Head of caudate nucleus (tissue), 42 donors: ENCODE data around the gene FOXN4.

Source experiments
- DNase-seq, 42 donors: peaks; one replicate each; pipeline versions ENCODE4 v3.0.0 to v3.0.0-alpha.2; 2020 to 2021; ENCODE audit warnings: mixed read lengths in 7 of 42
- intact Hi-C: fragments of 100-400 bp; cut with DNase I; formaldehyde crosslinking; loops from one replicate; pipeline ENCODE4 v1.15.0; 2022

The FOXN4 gene

DNA sequence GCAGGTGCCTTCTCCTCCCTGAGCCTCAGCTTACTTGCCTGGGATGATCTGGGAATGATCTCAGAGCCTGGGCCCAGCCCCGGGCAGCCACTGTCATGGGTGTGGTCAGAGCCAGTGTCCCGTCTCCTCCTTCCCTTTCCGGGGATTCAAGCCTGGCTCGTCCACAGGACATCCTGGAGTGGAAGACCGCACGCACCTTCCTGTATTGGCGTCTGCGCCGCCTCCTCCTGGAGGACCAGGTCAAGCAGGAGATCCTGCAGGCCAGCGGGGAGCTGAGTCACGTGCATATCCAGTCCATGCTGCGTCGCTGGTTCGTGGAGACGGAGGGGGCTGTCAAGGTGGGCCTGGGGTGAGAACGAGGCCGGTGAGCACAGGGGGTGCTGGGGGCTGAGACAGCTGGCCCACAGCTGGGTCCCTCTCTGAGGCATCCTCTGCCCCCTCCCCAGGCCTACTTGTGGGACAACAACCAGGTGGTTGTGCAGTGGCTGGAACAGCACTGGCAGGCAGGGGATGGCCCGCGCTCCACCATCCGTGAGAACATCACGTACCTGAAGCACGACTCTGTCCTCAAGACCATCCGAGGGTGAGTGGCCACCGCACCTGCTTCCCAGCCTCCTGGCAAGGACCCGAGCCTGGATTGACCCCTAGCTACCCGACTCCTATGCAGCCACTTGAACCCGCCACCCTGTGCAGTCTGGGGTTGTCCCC, 44.0 kb downstream of the FOXN4 start:
- intact Hi-C loops = loop anchor here (5.0 kb wide), 1 partner anchor 122 kb away; no protein-coding TSS in a partner anchor
- DNase-seq = no peak

DNA sequence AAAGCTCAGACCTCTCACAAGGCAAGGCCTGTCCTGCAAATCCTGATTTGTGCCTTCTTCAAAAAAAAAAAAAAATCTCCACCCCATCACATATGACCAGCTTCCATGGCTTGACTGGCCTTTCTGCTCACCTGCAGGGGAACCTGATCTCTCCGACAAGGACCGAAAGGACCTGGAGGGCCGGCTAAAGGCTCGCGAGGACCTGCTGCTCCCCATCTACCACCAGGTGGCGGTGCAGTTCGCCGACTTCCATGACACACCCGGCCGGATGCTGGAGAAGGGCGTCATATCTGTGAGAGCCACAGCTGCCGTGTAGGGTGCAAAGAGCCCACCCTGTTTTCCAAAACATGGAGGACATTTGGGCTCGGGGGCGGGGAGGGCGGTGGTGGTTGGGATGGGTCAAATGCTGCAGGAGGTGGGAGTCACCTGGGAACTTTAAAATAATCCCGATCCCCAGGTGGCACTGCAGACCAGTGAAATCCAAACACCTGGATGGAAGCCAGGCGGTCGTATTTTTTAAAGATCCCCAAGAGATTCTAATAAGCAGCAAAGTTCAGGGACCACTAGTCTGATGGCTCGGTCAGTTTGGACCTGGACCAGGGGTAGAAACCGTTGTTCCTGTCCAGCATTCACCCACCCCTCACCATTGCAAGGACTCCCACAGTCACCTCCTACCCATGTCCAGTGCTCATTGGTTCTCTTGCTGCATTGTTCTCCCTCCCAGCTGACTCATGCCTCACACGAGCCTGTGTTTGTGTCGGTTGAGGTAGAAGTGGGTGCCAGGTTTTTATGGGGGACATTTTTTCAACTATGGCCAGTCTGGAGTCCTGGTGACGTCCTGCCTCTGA, 44.8 kb downstream of the FOXN4 start:
- DNase-seq = peak; percentile 39 to 91 (median 74)
- intact Hi-C loops = loop anchor here (5.0 kb wide), 1 partner anchor 123 kb away; no protein-coding TSS in a partner anchor

DNA sequence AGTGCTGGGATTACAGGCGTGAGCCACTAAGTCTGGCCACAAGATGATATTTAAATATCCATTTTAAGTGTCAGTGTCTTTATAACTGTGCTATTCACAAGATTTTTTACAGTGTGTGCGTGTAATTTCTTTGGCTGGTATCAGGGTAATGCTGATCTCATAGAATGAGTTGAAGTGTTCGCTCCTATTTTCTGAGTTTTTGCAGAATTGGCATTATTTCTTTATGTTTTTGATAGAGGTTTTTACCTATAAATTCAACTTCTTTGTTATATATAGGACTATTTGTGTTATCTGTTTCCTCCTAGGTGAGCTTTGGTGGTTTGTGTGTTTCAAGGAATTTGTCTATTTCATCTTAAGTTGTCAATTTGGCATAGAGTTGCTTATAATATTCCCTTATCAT, 45.6 kb downstream of the FOXN4 start:
- no peak for DNase-seq
- intact Hi-C loops = loop anchor here (5.0 kb wide), 1 partner anchor 124 kb away; no protein-coding TSS in a partner anchor

GRCh38 chr12:109261939-109262338, 47.1 kb downstream of the FOXN4 start:
- DNase-seq = no peak
- intact Hi-C loops = loop anchor here (5.0 kb wide), 1 partner anchor 125 kb away; no protein-coding TSS in a partner anchor

DNA sequence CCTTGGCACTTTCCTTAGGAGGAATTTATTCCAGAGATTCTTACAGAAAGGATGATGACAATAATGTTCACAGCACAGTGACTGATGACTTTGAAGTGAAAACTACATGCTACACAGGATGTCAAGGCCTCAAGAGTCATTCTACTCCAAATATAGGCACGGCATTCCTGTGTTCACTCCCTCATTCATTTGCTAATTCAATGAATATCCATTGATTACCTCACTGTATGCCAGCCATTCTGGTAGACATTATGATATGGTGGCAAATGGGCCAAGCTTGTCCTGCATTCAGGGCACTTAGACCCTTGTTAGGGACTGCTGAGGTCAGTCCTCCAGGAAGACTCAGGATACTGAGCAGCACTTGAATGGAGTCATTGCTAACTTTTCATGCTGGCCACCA, 48.0 kb downstream of the FOXN4 start:
- intact Hi-C loops = loop anchor here (5.0 kb wide), 1 partner anchor 126 kb away; no protein-coding TSS in a partner anchor
- no peak for DNase-seq

GRCh38 chr12:109259545-109259895, 49.6 kb downstream of the FOXN4 start:
- intact Hi-C loops = no loop called here
- no peak for DNase-seq

GRCh38 chr12:109258607-109259544, 50.2 kb downstream of the FOXN4 start:
- intact Hi-C loops = no loop called here
- DNase-seq = no peak

- intact Hi-C loops = no loop called here
These were observed 50.9 kb downstream of the FOXN4 start for GRCh38 chr12:109258201-109258600.

GRCh38 chr12:109256011-109256410, 53.1 kb downstream of the FOXN4 start:
- DNase-seq = no peak
- intact Hi-C loops = no loop called here

More at GRCh38 chr12:109258201-109258600, 50.9 kb downstream of the FOXN4 start:
- no peak for DNase-seq

DNA sequence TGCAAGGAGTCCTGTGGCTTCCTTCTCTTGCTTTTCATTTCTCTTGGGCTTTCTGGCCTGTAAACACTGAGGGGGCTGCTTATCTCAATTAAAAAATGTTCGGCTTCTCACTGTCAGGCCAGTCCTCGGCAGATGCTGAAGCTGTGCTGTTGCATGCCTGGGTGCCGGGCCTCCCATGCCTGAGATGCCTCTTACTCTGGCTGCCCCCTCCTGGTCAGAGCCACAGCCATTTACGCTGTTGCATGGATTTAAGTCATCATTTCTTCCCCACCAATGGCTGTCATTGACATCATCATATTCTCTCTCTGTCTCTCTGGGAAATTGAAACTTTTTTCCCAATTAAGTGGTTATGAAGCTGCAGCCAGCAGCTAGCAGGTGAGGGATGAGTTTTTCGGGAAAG, 53.7 kb downstream of the FOXN4 start:
- intact Hi-C loops = no loop called here

DNA sequence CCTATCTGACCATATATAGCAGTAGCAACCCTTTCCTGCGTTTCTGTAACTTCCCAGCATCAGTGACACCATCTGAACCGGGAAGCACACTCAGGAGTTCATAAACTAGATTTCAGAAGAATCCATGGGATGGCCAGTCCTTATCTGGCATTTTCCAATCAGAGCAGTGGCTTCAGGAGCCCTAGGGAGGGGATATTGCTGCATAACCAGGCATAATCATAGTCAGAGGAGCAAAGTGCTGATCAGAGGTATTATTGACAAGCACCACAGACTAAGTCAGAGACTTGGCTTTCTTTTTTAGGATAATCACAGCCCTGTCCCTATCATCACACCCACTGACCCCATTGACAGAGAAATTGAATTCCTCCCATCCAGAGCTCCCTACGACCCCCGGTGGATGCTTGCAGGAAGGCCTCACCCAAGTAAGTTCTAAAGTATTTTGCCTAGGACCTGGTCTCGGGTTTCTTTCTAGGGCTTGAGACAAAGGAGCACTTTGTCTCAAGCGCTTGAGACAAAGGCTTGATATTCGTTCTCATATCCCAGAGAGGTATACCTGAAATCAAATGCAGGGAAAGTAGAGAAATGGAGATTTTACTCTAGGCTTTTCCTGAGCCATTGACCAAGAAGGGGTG, 55.1 kb downstream of the FOXN4 start:
- DNase-seq = no peak
- intact Hi-C loops = no loop called here

More for the DNA sequence above, 53.7 kb downstream of the FOXN4 start:
- DNase-seq = peak in 23 of 42 donors; percentile 9 to 81 (median 45)

GRCh38 chr12:109252799-109253198, 56.3 kb downstream of the FOXN4 start:
- intact Hi-C loops = no loop called here
- no peak for DNase-seq

DNA sequence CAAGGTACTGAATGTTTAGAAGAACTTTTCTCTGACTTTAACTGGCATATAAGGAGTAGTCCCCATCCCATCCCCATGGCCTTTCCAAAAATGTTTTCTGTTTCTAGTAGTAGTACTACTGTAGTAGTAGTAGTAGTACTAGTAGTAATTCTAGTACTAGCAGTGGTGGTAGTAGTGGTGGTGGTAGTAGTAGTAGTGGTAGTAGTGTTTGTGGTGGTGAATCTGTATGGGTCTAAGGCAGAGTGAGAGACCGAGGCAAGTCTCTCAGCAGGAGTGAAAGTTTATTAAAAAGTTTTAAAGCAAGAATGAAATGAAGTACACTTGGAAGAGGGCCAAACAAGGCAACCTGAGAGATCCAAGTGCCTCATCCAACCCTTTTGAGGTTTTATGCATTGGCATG, 58.6 kb downstream of the FOXN4 start:
- intact Hi-C loops = no loop called here
- DNase-seq = no peak

DNA sequence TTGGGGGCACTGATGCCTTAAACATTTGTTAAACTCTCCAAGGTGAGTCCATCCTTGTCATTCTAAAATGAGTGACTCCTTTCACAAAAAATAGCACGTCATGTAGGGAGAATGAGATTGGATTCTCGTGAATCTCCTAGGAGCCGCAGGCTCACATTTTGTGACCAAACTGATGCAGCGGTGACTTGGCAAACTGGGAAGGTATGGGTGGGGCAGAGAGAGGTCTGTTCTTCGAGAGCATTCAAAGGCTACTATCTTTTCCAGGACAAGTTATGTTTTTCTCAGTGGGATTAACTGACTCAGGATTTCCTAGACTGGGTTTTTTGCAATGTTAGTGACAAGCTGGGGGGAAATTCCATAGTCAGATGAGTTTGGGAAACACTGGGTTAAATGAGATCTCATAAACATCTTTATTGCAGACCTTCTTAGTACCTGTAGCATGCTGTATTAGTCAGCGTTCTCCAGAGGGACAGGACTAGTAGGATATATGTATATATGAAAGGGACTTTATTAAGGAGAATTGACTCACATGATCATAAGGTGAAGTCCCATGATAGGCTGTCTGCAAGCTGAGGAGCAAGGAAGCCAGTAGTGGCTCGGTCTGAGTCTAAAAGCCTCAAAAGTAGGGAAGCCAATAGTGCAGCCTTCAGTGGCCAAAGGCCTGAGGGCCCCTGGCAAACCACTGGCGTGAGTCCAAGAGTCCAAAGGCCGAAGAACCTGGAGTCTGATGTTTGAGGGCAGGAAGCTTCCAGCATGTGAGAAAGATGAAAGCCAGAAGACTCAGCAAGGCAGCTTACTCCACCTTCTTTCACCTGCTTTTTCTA, 61.0 kb downstream of the FOXN4 start:
- intact Hi-C loops = no loop called here
- no peak for DNase-seq

DNA sequence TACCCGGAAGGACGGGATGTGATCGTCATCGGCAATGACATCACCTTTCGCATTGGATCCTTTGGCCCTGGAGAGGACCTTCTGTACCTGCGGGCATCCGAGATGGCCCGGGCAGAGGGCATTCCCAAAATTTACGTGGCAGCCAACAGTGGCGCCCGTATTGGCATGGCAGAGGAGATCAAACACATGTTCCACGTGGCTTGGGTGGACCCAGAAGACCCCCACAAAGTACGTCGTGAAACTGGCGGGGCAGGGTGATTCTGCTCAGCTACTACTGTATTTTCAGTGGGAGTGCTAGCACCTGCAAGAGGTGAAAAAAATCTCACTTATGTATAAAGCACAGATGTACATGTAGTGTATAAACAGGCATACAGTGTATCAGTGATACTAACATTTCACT, 62.9 kb downstream of the FOXN4 start:
- intact Hi-C loops = no loop called here
- DNase-seq = no peak

DNA sequence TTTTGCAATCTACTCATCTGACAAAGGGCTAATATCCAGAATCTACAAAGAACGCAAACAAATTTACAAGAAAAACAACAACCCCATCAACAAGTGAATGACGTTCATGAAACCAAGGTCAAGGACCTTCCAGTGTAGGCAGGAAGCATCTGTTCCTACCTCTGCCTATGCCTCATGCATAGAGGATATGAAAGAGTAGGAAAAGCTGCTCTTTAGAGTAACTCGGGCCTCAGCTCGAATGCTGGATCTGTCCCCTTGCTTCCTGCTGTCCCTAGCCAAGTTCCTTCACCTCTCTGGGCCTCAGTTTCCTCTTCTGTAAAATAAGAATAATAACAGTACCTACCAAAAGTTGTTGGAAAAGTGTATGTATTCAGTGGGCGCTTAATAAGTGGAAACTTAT, 65.0 kb downstream of the FOXN4 start:
- intact Hi-C loops = no loop called here
- no peak for DNase-seq

DNA sequence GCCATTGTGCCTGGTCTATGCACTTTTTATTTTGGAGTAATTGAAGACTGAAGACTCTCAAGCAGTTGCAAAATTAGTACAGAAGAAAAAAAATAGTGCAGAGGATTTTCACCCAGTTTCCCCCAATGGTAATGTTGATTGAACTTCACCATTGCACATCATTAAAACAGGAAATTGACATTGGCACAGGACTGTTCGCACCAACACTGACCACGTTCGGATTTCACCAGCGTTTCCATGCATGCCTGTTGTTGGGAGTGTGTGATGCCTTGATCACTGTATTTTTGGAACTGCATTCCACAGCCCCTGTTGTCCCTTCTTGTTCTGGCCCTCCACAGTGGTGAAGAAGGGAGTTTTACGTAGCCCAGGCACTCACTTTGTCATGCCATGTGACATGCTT, 67.1 kb downstream of the FOXN4 start:
- intact Hi-C loops = no loop called here
- DNase-seq = no peak

DNA sequence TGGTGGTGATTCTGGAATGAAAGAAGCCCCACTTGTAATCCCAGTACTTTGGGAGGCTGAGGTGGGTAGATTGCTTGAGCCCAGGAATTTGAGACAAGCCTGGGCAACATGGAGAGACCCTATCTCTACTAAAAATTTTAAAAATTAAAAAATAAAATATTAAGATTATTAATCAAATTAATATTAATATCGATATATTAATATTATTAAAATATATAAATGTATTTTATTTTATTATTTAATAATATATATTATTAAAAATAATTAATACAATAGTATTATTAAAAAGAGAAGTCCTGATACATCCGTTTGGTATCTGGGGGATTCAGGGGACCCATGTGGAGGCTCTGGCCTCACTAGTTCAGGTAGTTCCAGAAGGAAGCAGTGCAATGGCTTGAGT, 68.7 kb downstream of the FOXN4 start:
- DNase-seq = no peak
- intact Hi-C loops = no loop called here
